ENCODE data around the gene NCAN. TPM values are rescaled to one million over a fixed set of nuclear protein-coding genes. Genes with fewer than 3 reads are reported as not detected.

The NCAN gene
- total and polyA plus RNA-seq, 2 of the 13 experiments (the other 11 are each of a cell fraction or from before 2014, with no cell fraction given): not detected

- TF ChIP-seq HES4 (CRISPR knock-in tag; IDR thresholded peaks at IDR 0.05; ENCODE audit: borderline replicate concordance) (peak; percentile 79; the same call in 1 of the 2 replicates), GMEB1 (CRISPR knock-in tag; IDR thresholded peaks at IDR 0.05; ENCODE audit: borderline replicate concordance) (peak; percentile 31; the same call in 1 of the 2 replicates), FOSL1 (CRISPR knock-in tag; IDR thresholded peaks at IDR 0.05; ENCODE audit: borderline replicate concordance) (0 out of 2 replicates have a peak, but pooled peaks have one; percentile 12), ZSCAN31 (CRISPR knock-in tag; IDR thresholded peaks at IDR 0.05; ENCODE audit: low read depth) (0 out of 2 replicates have a peak, but pooled peaks have one; percentile 63), HDAC1 (CRISPR knock-in tag; IDR thresholded peaks at IDR 0.05) (peak; percentile 59; the same call in 1 of the 2 replicates), FOSL2 (CRISPR knock-in tag; IDR thresholded peaks at IDR 0.05) (0 out of 2 replicates have a peak, but pooled peaks have one; percentile 39), GTF2F1 (IDR thresholded peaks at IDR 0.05; ENCODE audit: low read length) (no peak), HINFP (CRISPR knock-in tag; IDR thresholded peaks at IDR 0.05; ENCODE audit: low read depth) (peak; percentile 83), MED1 (CRISPR knock-in tag; IDR thresholded peaks at IDR 0.05) (0 out of 2 replicates have a peak, but pooled peaks have one; percentile 18), GATAD2A (CRISPR knock-in tag; IDR thresholded peaks at IDR 0.05) (peak; percentile 27; the same call in 1 of the 2 replicates), ZNF550 (CRISPR knock-in tag; IDR thresholded peaks at IDR 0.05; ENCODE audit: borderline replicate concordance) (0 out of 2 replicates have a peak, but pooled peaks have one; percentile 88), ZNF552 (CRISPR knock-in tag; IDR thresholded peaks at IDR 0.05; ENCODE audit: borderline replicate concordance) (peak; percentile 70; the same call in 1 of the 2 replicates), ZSCAN20 (CRISPR knock-in tag; IDR thresholded peaks at IDR 0.05; ENCODE audit: borderline replicate concordance) (peak; percentile 64; the same call in 1 of the 2 replicates)
- TF ChIP-seq, protein P1, sequence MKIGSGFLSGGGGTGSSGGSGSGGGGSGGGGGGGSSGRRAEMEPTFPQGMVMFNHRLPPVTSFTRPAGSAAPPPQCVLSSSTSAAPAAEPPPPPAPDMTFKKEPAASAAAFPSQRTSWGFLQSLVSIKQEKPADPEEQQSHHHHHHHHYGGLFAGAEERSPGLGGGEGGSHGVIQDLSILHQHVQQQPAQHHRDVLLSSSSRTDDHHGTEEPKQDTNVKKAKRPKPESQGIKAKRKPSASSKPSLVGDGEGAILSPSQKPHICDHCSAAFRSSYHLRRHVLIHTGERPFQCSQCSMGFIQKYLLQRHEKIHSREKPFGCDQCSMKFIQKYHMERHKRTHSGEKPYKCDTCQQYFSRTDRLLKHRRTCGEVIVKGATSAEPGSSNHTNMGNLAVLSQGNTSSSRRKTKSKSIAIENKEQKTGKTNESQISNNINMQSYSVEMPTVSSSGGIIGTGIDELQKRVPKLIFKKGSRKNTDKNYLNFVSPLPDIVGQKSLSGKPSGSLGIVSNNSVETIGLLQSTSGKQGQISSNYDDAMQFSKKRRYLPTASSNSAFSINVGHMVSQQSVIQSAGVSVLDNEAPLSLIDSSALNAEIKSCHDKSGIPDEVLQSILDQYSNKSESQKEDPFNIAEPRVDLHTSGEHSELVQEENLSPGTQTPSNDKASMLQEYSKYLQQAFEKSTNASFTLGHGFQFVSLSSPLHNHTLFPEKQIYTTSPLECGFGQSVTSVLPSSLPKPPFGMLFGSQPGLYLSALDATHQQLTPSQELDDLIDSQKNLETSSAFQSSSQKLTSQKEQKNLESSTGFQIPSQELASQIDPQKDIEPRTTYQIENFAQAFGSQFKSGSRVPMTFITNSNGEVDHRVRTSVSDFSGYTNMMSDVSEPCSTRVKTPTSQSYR (CRISPR knock-in tag; IDR thresholded peaks at IDR 0.05; ENCODE audit: borderline replicate concordance): peak; percentile 37; the same call in 1 of the 2 replicates
- TF ChIP-seq, protein P2, sequence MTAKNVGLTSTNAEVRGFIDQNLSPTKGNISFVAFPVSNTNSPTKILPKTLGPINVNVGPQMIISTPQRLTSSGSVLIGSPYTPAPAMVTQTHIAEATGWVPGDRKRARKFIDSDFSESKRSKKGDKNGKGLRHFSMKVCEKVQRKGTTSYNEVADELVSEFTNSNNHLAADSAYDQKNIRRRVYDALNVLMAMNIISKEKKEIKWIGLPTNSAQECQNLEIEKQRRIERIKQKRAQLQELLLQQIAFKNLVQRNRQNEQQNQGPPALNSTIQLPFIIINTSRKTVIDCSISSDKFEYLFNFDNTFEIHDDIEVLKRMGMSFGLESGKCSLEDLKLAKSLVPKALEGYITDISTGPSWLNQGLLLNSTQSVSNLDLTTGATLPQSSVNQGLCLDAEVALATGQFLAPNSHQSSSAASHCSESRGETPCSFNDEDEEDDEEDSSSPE (CRISPR knock-in tag; IDR thresholded peaks at IDR 0.05): peak; percentile 59
- TF ChIP-seq, protein P3, sequence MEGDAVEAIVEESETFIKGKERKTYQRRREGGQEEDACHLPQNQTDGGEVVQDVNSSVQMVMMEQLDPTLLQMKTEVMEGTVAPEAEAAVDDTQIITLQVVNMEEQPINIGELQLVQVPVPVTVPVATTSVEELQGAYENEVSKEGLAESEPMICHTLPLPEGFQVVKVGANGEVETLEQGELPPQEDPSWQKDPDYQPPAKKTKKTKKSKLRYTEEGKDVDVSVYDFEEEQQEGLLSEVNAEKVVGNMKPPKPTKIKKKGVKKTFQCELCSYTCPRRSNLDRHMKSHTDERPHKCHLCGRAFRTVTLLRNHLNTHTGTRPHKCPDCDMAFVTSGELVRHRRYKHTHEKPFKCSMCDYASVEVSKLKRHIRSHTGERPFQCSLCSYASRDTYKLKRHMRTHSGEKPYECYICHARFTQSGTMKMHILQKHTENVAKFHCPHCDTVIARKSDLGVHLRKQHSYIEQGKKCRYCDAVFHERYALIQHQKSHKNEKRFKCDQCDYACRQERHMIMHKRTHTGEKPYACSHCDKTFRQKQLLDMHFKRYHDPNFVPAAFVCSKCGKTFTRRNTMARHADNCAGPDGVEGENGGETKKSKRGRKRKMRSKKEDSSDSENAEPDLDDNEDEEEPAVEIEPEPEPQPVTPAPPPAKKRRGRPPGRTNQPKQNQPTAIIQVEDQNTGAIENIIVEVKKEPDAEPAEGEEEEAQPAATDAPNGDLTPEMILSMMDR (CRISPR knock-in tag; IDR thresholded peaks at IDR 0.05): peak; percentile 93
- TF ChIP-seq, protein P4, sequence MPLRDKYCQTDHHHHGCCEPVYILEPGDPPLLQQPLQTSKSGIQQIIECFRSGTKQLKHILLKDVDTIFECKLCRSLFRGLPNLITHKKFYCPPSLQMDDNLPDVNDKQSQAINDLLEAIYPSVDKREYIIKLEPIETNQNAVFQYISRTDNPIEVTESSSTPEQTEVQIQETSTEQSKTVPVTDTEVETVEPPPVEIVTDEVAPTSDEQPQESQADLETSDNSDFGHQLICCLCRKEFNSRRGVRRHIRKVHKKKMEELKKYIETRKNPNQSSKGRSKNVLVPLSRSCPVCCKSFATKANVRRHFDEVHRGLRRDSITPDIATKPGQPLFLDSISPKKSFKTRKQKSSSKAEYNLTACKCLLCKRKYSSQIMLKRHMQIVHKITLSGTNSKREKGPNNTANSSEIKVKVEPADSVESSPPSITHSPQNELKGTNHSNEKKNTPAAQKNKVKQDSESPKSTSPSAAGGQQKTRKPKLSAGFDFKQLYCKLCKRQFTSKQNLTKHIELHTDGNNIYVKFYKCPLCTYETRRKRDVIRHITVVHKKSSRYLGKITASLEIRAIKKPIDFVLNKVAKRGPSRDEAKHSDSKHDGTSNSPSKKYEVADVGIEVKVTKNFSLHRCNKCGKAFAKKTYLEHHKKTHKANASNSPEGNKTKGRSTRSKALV (CRISPR knock-in tag; IDR thresholded peaks at IDR 0.05): peak; percentile 78; the same call in 1 of the 2 replicates
Observed at GRCh38 chr19:19224852-19225494, 13.2 kb downstream of the NCAN start (continued).

All from HepG2 (cell line).